H9 (cell line): ENCODE data around the gene TTR. TPM values are rescaled to one million over a fixed set of nuclear protein-coding genes. Genes with fewer than 3 reads are reported as not detected.

Source experiments
- DNase-seq: peaks from one replicate; pipeline ENCODE4 v3.0.0-alpha.2; 2017
- H2AFZ ChIP-seq: one replicate; pipeline ENCODE4 v1.6.1; 2013; ENCODE audit warnings: mild to moderate bottlenecking, low read length, control low read depth, moderate library complexity
- H2AK5ac ChIP-seq: 2 replicates; pipeline ENCODE4 v1.6.1; 2013; ENCODE audit warnings: low read length, control low read depth, mixed read lengths; ENCODE audit not compliant: insufficient read length
- H2BK120ac ChIP-seq: one replicate; pipeline ENCODE4 v1.6.1; 2013; ENCODE audit warnings: low read depth, mild to moderate bottlenecking, low read length, control low read depth, inconsistent platforms; ENCODE audit not compliant: poor library complexity, severe bottlenecking
- H2BK12ac ChIP-seq: 2 replicates; pipeline ENCODE4 v1.6.1; 2013; ENCODE audit warnings: low read length, control low read depth, mixed read lengths, low read depth; ENCODE audit not compliant: insufficient read length
- H2BK15ac ChIP-seq: 2 replicates; pipeline ENCODE4 v1.6.1; 2013; ENCODE audit warnings: low read depth, low read length, control low read depth
- H2BK20ac ChIP-seq: one replicate; pipeline ENCODE4 v1.6.1; 2013; ENCODE audit warnings: low read depth, mild to moderate bottlenecking, low read length, control low read depth, inconsistent platforms; ENCODE audit not compliant: poor library complexity, severe bottlenecking
- H2BK5ac ChIP-seq: 2 replicates; pipeline ENCODE4 v1.6.1; 2013; ENCODE audit warnings: low read length, control low read depth, mixed read lengths; ENCODE audit not compliant: insufficient read length
- H3K14ac ChIP-seq: 2 replicates; pipeline ENCODE4 v1.6.1; 2013; ENCODE audit warnings: low read length, control low read depth; ENCODE audit not compliant: insufficient read depth
- H3K18ac ChIP-seq: 2 replicates; pipeline ENCODE4 v1.6.1; 2013; ENCODE audit warnings: low read depth, mild to moderate bottlenecking, mixed read lengths, low read length, control low read depth; ENCODE audit not compliant: insufficient read length
- H3K23ac ChIP-seq: 2 replicates; pipeline ENCODE4 v1.6.1; 2013; ENCODE audit warnings: low read length, control low read depth, mixed read lengths, low read depth; ENCODE audit not compliant: insufficient read length
- H3K23me2 ChIP-seq: 2 replicates; pipeline ENCODE4 v1.6.1; 2013; ENCODE audit warnings: low read depth, mild to moderate bottlenecking, mixed read lengths, low read length, control low read depth; ENCODE audit not compliant: insufficient read length, poor library complexity, severe bottlenecking
- H3K27ac ChIP-seq: 2 replicates; pipeline ENCODE4 v1.5.1; 2013; ENCODE audit warnings: low read length, control low read depth, mixed read lengths, low read depth; ENCODE audit not compliant: insufficient read length
- H3K27me3 ChIP-seq: 2 replicates; pipeline ENCODE4 v1.6.1; 2013; ENCODE audit warnings: low read length, control low read depth, inconsistent platforms; ENCODE audit not compliant: insufficient read depth
- H3K4ac ChIP-seq: 2 replicates; pipeline ENCODE4 v1.6.1; 2013; ENCODE audit warnings: low read depth, mild to moderate bottlenecking, control low read depth, inconsistent platforms, low read length, moderate library complexity
- H3K4me1 ChIP-seq: 2 replicates; pipeline ENCODE4 v1.6.1; 2013; ENCODE audit warnings: low read length, control low read depth, inconsistent platforms; ENCODE audit not compliant: insufficient read depth
- H3K4me2 ChIP-seq: 2 replicates; pipeline ENCODE4 v1.6.1; 2013; ENCODE audit warnings: low read length, control low read depth, mixed read lengths; ENCODE audit not compliant: insufficient read length, insufficient read depth
- H3K56ac ChIP-seq: 2 replicates; pipeline ENCODE4 v1.6.1; 2013; ENCODE audit warnings: low read depth, mild to moderate bottlenecking, mixed read lengths, low read length, control low read depth; ENCODE audit not compliant: insufficient read length
- H3K79me1 ChIP-seq: 2 replicates; pipeline ENCODE4 v1.6.1; 2013; ENCODE audit warnings: low read depth, mild to moderate bottlenecking, moderate library complexity, low read length, control low read depth, inconsistent platforms; ENCODE audit not compliant: insufficient read depth, poor library complexity, severe bottlenecking
- H3K79me2 ChIP-seq: 2 replicates; pipeline ENCODE4 v1.6.1; 2013; ENCODE audit warnings: low read length, control low read depth, inconsistent platforms; ENCODE audit not compliant: insufficient read depth
- H3K9ac ChIP-seq: 2 replicates; pipeline ENCODE4 v1.6.1; 2013; ENCODE audit warnings: low read length, control low read depth, mixed read lengths; ENCODE audit not compliant: insufficient read length; ENCODE audit errors: extremely low read depth
- H3K9me3 ChIP-seq: one replicate; pipeline ENCODE4 v1.6.1; 2013; ENCODE audit warnings: low read depth, low read length, inconsistent platforms; ENCODE audit not compliant: control insufficient read depth
- H3T11ph ChIP-seq: one replicate; pipeline ENCODE4 v1.6.1; 2013; ENCODE audit warnings: mild to moderate bottlenecking, low read length, control low read depth, inconsistent platforms
- H4K20me1 ChIP-seq: one replicate; pipeline ENCODE4 v1.6.1; 2013; ENCODE audit not compliant: control insufficient read depth, insufficient read length, insufficient read depth
- H4K5ac ChIP-seq: 2 replicates; pipeline ENCODE4 v1.6.1; 2013; ENCODE audit warnings: low read depth, mild to moderate bottlenecking, mixed read lengths, low read length, control low read depth; ENCODE audit not compliant: insufficient read length
- H4K8ac ChIP-seq: replicated peaks from 2 replicates; pipeline ENCODE4 v1.6.1; 2013; ENCODE audit warnings: low read length, control low read depth, mixed read lengths, low read depth; ENCODE audit not compliant: insufficient read length
- H4K91ac ChIP-seq: 2 replicates; pipeline ENCODE4 v1.6.1; 2013; ENCODE audit warnings: low read depth, mild to moderate bottlenecking, moderate library complexity, mixed read lengths, low read length, control low read depth; ENCODE audit not compliant: insufficient read length
- H3K27ac Mint-ChIP-seq, 3 experiments: 2 replicates in 2 of 3; 3 replicates in 1 of 3; pipeline ENCODE4 v1.8.0; 2020 to 2021; ENCODE audit warnings: mixed read lengths in 3 of 3, mild to moderate bottlenecking in 1 of 3, moderate library complexity in 1 of 3
- H3K27me3 Mint-ChIP-seq: 2 replicates; pipeline ENCODE4 v1.8.0; 2021; ENCODE audit warnings: low read depth, mild to moderate bottlenecking, moderate library complexity, mixed read lengths
- H3K36me3 Mint-ChIP-seq, 3 experiments: 2 replicates in 2 of 3; 3 replicates in 1 of 3; pipeline ENCODE4 v1.8.0; 2020 to 2021; ENCODE audit warnings: low read depth in 3 of 3, mixed read lengths in 3 of 3; ENCODE audit not compliant: insufficient read depth in 1 of 3
- H3K4me1 Mint-ChIP-seq, 2 experiments: 2 replicates each; pipeline ENCODE4 v1.8.0; 2020; ENCODE audit warnings: mixed read lengths in 2 of 2
- H3K4me3 Mint-ChIP-seq, 2 experiments: 2 replicates in 1 of 2; 3 replicates in 1 of 2; pipeline ENCODE4 v1.8.0; 2020 to 2021; ENCODE audit warnings: mild to moderate bottlenecking in 2 of 2, mixed read lengths in 2 of 2, moderate library complexity in 1 of 2
- H3K9me3 Mint-ChIP-seq, 2 experiments: 2 replicates in 1 of 2; 3 replicates in 1 of 2; pipeline ENCODE4 v1.8.0; 2020; ENCODE audit warnings: mild to moderate bottlenecking in 2 of 2, mixed read lengths in 2 of 2, moderate library complexity in 1 of 2
- WGBS: extraction: QIAGEN DNeasy Blood & Tissue Kit; methylation state at CpG from one replicate; pipeline ENCODE4 v1.1.7; 2013; ENCODE audit warnings: missing lambda C conversion rate, low lambda C conversion rate, mixed read lengths; ENCODE audit not compliant: insufficient read length; ENCODE audit errors: extremely low coverage; 5-methylcytosine and 5-hydroxymethylcytosine counted together
- total RNA-seq: library from RNA; stranded (reverse); gene quantifications from 2 replicates; pipeline ENCODE4 v1.2.1, GENCODE V29; 2021
- TF ChIP-seq, protein P1 (sequence below): fragments of 200-600 bp; sonication (generic); conservative IDR thresholded peaks from 3 replicates; pipeline ENCODE4 v1.8.0; 2021; ENCODE audit warnings: antibody characterized with exemption, mild to moderate bottlenecking

Gene TTR
- total RNA-seq, 1 experiment from 2014 or later, result not detected

DNA sequence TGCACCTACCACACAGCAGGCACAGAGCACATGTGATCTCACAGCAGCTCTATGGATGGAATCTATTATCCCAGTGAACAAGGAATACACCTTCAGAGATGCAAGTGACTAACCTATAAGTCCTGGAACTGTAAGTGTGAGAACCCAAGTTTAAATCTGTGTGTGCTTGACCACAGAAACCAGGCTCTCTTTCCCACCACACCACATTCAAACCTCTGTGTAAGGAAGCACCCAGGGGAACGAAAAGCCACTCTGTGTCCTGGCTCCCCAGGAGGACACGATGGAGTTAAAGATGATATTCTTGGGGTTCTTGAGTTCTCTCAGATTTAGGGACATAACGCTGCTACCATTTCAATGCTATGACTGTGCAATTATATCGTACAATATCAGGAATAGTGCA lies 38.9 kb downstream of the TTR start:
- Histone ChIP-seq H3K79me2 (no peaks in the 10 kb centered on the region), H3K9ac (no peak overlapping the region), H3K79me1 (no peaks in the 10 kb centered on the region), H2AFZ (no peak overlapping the region), H2BK15ac (no peak overlapping the region), H2BK5ac (no peak overlapping the region), H3T11ph (no peak overlapping the region), H4K8ac (no peak overlapping the region), H2BK12ac (no peak overlapping the region), H3K4me1 (no peaks in the 10 kb centered on the region), H2AK5ac (no peak overlapping the region), H4K5ac (no peak overlapping the region), H2BK120ac (no peak overlapping the region), H4K91ac (no peak overlapping the region), H3K23me2 (no peaks in the 10 kb centered on the region), H3K56ac (no peak overlapping the region), H3K23ac (no peak overlapping the region), H3K9me3 (no peaks in the 10 kb centered on the region), H3K18ac (no peak overlapping the region), H3K27ac (no peak overlapping the region), H3K4ac (no peak overlapping the region), H3K27me3 (no peaks in the 10 kb centered on the region), H2BK20ac (no peak overlapping the region), H4K20me1 (no peaks in the 10 kb centered on the region), H3K4me2 (no peak overlapping the region), H3K14ac (no peak overlapping the region)
- no peak for DNase-seq
- H3K4me1 Mint-ChIP-seq, result no peaks in the 10 kb centered on the region; a peak in 1 of 4 replicates
- H3K27ac Mint-ChIP-seq, result no peak overlapping the region
- no peaks in the 10 kb centered on the region for H3K27me3 Mint-ChIP-seq
- WGBS, result no CpG with 5 or more reads among the region's 4 CpGs
- no peak overlapping the region for H3K4me3 Mint-ChIP-seq
- H3K9me3 Mint-ChIP-seq, result peaks cover 10 to 13% of the 10 kb centered on the region in 2 experiments
- peaks cover 37 to 54% (median 45%) of the 10 kb centered on the region in 3 experiments for H3K36me3 Mint-ChIP-seq
- TF ChIP-seq, protein P1, sequence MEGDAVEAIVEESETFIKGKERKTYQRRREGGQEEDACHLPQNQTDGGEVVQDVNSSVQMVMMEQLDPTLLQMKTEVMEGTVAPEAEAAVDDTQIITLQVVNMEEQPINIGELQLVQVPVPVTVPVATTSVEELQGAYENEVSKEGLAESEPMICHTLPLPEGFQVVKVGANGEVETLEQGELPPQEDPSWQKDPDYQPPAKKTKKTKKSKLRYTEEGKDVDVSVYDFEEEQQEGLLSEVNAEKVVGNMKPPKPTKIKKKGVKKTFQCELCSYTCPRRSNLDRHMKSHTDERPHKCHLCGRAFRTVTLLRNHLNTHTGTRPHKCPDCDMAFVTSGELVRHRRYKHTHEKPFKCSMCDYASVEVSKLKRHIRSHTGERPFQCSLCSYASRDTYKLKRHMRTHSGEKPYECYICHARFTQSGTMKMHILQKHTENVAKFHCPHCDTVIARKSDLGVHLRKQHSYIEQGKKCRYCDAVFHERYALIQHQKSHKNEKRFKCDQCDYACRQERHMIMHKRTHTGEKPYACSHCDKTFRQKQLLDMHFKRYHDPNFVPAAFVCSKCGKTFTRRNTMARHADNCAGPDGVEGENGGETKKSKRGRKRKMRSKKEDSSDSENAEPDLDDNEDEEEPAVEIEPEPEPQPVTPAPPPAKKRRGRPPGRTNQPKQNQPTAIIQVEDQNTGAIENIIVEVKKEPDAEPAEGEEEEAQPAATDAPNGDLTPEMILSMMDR, result no peak
